SK-N-SH treated with all-trans-retinoic acid at 6 μM for 48 hours (cell line): ENCODE measurements around the gene HIVEP3.

Experiments
- ARNTL ChIP-seq: fragments of 450-650 bp; formaldehyde crosslinking; IDR thresholded peaks from 2 replicates; pipeline ENCODE4 v1.5.0; 2020; ENCODE audit warnings: low read depth, mild to moderate bottlenecking, moderate library complexity, borderline replicate concordance
- BACH2 ChIP-seq: fragments of 250-450 bp; sonication (Bioruptor Pico); IDR thresholded peaks from 2 replicates; pipeline ENCODE4 v1.9.0; 2021; ENCODE audit warnings: mild to moderate bottlenecking, borderline replicate concordance
- ESRRG ChIP-seq: fragments of 250-450 bp; sonication (Bioruptor Pico); IDR thresholded peaks from 2 replicates; pipeline ENCODE4 v1.6.1; 2021; ENCODE audit warnings: mild to moderate bottlenecking
- OSR1 ChIP-seq: fragments of 250-450 bp; sonication (Bioruptor Pico); IDR thresholded peaks from 2 replicates; pipeline ENCODE4 v1.8.0; 2022; ENCODE audit warnings: moderate library complexity, mild to moderate bottlenecking, inconsistent platforms
- RARB ChIP-seq: fragments of 250-450 bp; sonication (Bioruptor Pico); IDR thresholded peaks from 2 replicates; pipeline ENCODE4 v1.8.0; 2021; ENCODE audit warnings: mild to moderate bottlenecking, moderate library complexity
- SNAI2 ChIP-seq: fragments of 250-450 bp; sonication (Bioruptor Pico); IDR thresholded peaks from 2 replicates; pipeline ENCODE4 v1.5.0; 2020; ENCODE audit warnings: mild to moderate bottlenecking, moderate library complexity
- TSHZ2 ChIP-seq: fragments of 250-450 bp; sonication (Bioruptor Pico); IDR thresholded peaks from 2 replicates; pipeline ENCODE4 v1.5.0; 2020; ENCODE audit warnings: mild to moderate bottlenecking, moderate library complexity
- ZC3H10 ChIP-seq: fragments of 250-450 bp; sonication (Bioruptor Pico); IDR thresholded peaks from 2 replicates; pipeline ENCODE4 v1.5.1; 2021; ENCODE audit warnings: mild to moderate bottlenecking, moderate library complexity
- ZFP3 ChIP-seq: fragments of 250-450 bp; sonication (Bioruptor Pico); IDR thresholded peaks from 2 replicates; pipeline ENCODE4 v1.5.0; 2020; ENCODE audit warnings: mild to moderate bottlenecking, moderate library complexity
- ZNF565 ChIP-seq: fragments of 450-650 bp; formaldehyde crosslinking; conservative IDR thresholded peaks from 2 replicates; pipeline ENCODE4 v1.5.0; 2020; ENCODE audit warnings: low read depth, mild to moderate bottlenecking, moderate library complexity
- ZNF70 ChIP-seq: fragments of 450-650 bp; formaldehyde crosslinking; IDR thresholded peaks from 2 replicates; pipeline ENCODE4 v1.5.0; 2020; ENCODE audit warnings: mild to moderate bottlenecking, moderate library complexity
- ZNF8 ChIP-seq: fragments of 450-650 bp; formaldehyde crosslinking; IDR thresholded peaks from 2 replicates; pipeline ENCODE4 v1.5.0; 2020; ENCODE audit warnings: mild to moderate bottlenecking, moderate library complexity
- TF ChIP-seq, protein P1 (sequence below): fragments of 250-450 bp; sonication (Bioruptor Pico); IDR thresholded peaks from 2 replicates; pipeline ENCODE4 v1.5.1; 2020; ENCODE audit warnings: low read depth, mild to moderate bottlenecking, moderate library complexity

DNA sequence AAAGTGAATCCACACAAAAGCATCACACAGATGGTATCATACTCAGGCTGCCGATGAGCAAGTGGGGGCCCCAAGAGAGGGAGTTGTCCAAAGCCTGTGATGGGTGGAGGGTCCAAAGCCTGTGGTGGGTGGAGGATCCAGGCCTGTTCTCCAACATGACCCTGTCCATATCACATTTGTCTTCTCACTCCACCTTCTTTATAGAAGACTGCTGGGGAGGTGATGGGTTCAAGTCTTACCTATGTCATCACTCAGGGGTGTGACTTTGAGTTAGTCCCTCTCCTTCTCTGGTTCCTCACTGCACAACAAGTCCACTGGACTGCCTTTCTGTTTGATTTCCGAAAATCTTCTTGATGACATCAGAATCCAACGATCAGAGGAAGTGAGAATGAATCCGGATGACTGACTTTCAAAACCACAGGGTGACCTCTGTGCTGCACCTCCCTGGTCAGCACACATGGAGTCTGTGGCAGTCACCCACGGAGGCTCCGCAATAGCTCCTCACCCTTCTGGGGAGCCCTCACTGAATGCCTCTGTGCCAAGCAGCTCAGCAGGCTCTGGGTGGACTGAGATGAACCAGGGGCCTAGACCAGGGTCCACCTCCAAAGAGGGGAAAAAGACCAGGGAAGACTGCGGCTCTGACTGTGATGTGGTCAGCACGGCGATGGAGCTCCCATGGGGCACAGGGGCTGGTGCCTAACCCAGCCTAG, 166.8 kb downstream of the HIVEP3 start:
- TF ChIP-seq SNAI2 (CRISPR knock-in tag) (no peak), OSR1 (CRISPR knock-in tag) (no peak), ZC3H10 (no peak), ARNTL (CRISPR knock-in tag) (no peak), ZNF565 (CRISPR knock-in tag) (no peak), TSHZ2 (CRISPR knock-in tag) (no peak), BACH2 (CRISPR knock-in tag) (no peak), ZNF8 (no peak), ESRRG (CRISPR knock-in tag) (no peak), ZFP3 (CRISPR knock-in tag) (no peak), ZNF70 (CRISPR knock-in tag) (no peak), RARB (CRISPR knock-in tag) (no peak)
- TF ChIP-seq, protein P1, sequence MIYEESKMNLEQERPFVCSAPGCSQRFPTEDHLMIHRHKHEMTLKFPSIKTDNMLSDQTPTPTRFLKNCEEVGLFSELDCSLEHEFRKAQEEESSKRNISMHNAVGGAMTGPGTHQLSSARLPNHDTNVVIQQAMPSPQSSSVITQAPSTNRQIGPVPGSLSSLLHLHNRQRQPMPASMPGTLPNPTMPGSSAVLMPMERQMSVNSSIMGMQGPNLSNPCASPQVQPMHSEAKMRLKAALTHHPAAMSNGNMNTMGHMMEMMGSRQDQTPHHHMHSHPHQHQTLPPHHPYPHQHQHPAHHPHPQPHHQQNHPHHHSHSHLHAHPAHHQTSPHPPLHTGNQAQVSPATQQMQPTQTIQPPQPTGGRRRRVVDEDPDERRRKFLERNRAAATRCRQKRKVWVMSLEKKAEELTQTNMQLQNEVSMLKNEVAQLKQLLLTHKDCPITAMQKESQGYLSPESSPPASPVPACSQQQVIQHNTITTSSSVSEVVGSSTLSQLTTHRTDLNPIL (CRISPR knock-in tag): no peak
